NCI-H146 treated with DMSO at 0.1 percent for 48 hours (cell line): Measurements from ENCODE around the gene NT5C1A.

Experiments
- DNase-seq: peaks from one replicate; lab custom pipeline; 2025; ENCODE audit not compliant: unreplicated experiment; lab: John Stamatoyannopoulos, UW

NT5C1A gene

GRCh38 chr1:39613250-39613649, 58.7 kb downstream of the NT5C1A start:
- no peak for DNase-seq

- peak; percentile 1 for DNase-seq
Observed at GRCh38 chr1:39609618-39610331, 62.1 kb downstream of the NT5C1A start.
